C4-2B (cell line): ENCODE data around the gene RTBDN.
A peak's percentile ranks its signal among the peaks of the same experiment; 100 is the strongest.

Source experiments
- H3K27ac ChIP-seq: fragments of 450-650 bp; 2 replicates; pipeline ENCODE4 v1.5.1; 2017
- ZFX ChIP-seq: fragments of 450-650 bp; IDR thresholded peaks from 2 replicates; pipeline ENCODE4 v1.6.1; 2017
- TF ChIP-seq, protein P1 (sequence below): fragments of 450-650 bp; conservative IDR thresholded peaks from 2 replicates; pipeline ENCODE4 v1.5.1; 2017; ENCODE audit warnings: mild to moderate bottlenecking

The RTBDN gene

DNA sequence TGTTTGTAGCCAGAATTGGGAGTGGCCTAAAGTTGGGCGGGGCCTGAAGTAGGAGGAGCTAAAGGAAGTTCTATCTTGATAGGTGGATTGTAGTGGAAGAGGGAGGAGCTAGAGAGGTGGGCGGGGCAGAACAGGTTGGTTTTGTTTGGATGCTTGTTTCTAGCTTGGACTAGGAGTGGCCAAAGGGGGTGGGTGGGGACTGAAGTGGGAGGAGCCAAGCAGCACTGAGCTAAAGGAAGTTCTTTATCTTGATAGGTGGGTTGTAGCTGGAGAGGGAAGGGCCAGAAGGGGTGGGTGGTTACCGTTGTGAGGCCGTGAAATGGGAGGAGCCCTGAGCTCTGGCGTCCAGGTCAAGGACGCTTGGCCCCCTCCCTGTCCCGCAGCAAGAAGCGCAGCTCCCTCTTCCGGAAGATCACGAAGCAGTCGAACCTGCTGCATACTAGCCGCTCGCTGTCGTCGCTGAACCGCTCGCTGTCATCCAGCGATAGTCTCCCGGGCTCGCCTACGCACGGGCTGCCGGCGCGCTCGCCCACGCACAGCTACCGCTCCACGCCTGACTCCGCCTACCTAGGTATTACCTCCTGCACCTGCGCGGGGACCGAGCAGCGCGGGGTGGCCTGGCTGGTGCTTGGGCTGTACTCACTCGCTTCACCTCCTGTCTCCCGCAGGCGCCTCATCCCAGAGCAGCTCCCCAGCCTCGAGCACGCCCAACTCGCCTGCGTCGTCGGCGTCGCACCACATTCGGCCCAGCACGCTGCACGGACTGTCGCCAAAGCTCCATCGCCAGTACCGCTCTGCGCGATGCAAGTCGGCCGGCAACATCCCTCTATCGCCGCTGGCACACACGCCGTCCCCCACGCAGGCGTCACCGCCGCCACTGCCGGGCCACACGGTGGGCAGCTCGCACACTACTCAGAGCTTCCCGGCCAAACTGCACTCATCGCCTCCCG lies 38.8 kb upstream of the RTBDN start:
- TF ChIP-seq, protein P1, sequence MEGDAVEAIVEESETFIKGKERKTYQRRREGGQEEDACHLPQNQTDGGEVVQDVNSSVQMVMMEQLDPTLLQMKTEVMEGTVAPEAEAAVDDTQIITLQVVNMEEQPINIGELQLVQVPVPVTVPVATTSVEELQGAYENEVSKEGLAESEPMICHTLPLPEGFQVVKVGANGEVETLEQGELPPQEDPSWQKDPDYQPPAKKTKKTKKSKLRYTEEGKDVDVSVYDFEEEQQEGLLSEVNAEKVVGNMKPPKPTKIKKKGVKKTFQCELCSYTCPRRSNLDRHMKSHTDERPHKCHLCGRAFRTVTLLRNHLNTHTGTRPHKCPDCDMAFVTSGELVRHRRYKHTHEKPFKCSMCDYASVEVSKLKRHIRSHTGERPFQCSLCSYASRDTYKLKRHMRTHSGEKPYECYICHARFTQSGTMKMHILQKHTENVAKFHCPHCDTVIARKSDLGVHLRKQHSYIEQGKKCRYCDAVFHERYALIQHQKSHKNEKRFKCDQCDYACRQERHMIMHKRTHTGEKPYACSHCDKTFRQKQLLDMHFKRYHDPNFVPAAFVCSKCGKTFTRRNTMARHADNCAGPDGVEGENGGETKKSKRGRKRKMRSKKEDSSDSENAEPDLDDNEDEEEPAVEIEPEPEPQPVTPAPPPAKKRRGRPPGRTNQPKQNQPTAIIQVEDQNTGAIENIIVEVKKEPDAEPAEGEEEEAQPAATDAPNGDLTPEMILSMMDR, result no peak
- TF ChIP-seq ZFX, result no peak
- peak overlapping the region; percentile 40; the same call in 1 of the 2 replicates for H3K27ac ChIP-seq

DNA sequence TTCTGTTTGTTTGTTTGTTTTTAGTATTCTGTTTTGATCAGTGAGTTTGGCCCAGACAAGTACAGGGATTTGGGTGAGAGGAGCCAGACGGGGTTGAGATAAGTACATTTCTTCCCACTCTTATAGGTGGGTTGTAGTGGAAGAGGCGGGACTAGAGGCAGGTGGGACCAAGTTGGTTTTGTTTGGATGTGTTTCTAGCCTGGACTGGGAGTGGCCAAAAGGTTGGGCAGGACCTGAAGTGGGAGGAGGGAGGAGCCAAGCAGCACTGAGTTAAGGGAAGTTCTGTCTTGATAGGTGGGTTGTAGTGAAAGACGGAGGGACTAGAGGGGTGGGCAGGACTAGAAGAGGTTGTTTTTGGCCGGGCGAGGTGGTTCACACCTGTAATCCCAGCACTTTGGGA lies 37.9 kb upstream of the RTBDN start:
- peak overlapping the region; percentile 7; the same call in 1 of the 2 replicates for H3K27ac ChIP-seq
- TF ChIP-seq, protein P1, result no peak
- TF ChIP-seq ZFX, result no peak

DNA sequence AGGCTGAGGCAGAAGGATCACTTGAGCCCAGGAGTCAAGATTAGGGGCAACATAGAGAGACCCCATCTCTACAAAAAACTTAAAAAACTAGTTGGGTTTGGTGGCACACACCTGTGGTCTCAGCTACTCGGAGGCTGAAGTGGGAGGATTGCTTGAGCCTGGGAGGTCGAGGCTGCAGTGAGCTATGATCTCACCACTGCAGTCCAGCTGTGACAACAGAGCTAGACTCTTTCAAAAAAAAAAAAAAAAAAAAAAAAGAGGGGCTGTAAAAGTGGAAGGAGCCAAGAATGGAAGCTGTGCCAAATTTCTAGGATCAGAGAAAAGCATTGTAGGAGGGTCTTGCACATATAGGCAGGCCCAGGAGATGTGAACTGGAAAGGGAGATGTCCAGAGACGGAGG lies 37.3 kb upstream of the RTBDN start:
- no peak overlapping the region for H3K27ac ChIP-seq
- TF ChIP-seq, protein P1, result no peak
- TF ChIP-seq ZFX, result no peak

DNA sequence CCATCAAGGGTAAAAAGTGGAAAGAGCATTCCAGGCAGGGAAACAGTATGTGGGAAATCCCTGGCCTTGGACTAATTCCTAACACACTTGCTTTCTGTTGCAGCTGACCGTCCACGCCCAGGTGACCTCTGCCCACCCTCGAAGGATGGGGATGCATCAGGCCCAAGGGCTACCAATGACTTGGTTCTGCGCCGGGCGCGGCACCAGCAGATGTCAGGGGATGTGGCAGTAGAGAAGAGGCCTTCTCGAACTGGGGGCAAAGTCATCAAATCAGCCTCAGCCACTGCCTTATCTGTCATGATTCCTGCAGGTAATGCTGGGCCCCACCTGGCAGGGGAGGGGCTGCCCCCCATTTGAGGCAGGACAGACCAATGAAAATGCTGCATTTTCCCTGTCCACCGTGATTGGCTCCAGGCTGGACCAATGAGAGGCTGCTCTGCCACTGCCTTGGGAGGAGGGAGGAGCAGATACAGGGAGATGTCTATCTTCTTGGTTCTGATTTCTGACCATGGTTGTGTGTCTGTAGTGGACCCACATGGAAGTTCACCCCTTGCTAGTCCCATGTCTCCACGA lies 34.2 kb upstream of the RTBDN start:
- H3K27ac ChIP-seq, result no peak overlapping the region
- TF ChIP-seq, protein P1, result no peak
- no peak for TF ChIP-seq ZFX

DNA sequence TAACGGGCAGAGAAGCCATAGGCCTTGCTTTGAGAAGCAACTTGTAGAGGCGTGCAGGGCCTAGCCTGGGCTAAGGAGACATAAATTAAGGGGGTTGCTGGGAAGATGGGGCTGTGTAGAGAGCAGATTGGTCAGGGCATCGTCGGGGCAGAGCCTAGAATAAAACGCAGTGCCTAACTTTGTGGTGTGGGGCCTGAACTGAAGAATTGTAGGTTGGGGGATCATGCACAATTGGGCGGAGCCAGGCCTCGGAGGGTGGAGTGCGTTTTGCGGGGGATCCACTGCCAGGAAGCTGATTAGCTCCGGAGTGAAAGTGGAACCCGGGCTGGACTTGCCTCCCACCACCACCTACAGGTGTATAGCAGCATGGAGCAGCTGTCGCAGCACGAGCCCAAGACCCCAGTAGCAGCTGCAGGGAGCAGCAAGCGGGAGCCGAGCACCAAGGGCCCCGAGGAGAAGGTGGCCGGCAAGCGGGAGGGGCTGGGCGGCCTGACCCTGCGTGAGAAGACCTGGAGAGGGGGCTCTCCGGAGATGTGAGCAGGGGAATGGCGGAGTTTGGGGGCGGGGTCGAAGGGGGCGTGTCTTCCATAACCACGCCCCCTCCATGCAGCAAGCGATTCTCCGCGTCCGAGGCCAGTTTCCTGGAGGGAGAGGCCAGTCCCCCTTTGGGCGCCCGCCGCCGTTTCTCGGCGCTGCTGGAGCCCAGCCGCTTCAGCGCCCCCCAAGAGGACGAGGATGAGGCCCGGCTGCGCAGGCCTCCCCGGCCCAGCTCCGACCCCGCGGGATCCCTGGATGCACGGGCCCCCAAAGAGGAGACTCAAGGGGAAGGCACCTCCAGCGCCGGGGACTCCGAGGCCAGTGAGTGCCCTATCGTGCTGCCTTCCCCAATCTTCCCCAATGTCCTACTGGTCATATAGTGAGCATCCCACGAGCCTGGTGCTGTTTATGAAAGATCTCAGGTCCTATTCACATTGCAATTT lies 33.0 kb upstream of the RTBDN start:
- H3K27ac ChIP-seq, result no peak overlapping the region
- TF ChIP-seq ZFX, result no peak
- TF ChIP-seq, protein P1, result no peak

DNA sequence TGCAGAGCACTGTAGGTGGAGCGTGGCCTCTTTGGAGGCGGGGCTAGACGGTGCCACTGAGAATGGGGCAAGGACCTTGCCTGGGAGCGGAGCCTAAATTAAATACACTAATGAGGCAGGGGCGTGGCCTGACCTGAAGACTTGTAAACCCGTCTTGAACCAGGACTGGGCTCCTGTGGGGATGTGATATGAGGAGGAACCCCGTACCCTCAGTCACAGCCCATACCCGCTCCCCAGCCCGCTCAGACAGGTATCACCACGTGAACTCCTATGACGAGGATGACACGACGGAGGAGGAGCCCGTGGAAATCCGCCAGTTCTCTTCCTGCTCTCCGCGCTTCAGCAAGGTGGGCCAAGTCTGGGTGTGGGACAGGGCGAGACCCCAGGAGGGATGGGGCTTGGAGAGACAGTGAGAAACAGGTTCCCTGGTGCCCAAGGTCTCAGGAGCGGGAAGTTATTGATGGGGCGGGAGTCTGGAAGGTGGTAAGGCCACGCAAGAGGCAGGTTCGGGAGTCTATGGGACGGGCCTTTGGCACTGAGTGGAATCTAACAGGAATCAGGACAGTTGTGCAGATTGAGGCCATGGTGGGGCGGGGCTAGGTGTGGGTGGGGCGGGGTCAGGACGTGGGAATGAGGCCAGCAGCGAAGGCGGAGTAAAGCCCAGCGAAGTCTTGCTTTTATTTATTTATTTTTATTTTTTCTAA lies 32.2 kb upstream of the RTBDN start:
- no peak for TF ChIP-seq ZFX
- TF ChIP-seq, protein P1, result no peak
- H3K27ac ChIP-seq, result no peak overlapping the region
